HCT116 (cell line): ENCODE results near the gene PHYKPL. TPM values are rescaled to one million over a fixed set of nuclear protein-coding genes. Genes with fewer than 3 reads are reported as not detected.

Experiments
- ATAC-seq: fragments of 200-7000 bp; cut with Tn5 transposase; 2 replicates; pipeline ENCODE4 v1.9.1; 2020; ENCODE audit warnings: mild to moderate bottlenecking, moderate library complexity
- BruUV-seq: library from RNA; stranded (reverse); fragments of 400-500 nt; replicated peaks from 2 replicates; lab custom pipeline; 2021; lab: Mats Ljungman, UMichigan
- CTCF ChIA-PET: fragments of 300-600 bp; sonication (Branson Sonifier 250); formaldehyde crosslinking; loops from one replicate; lab custom pipeline; 2021; ENCODE audit warnings: antibody characterized with exemption; lab: Charles Lee
- POLR2A ChIA-PET: fragments of 300-600, 350-600 bp; sonication (Branson Sonifier 250); formaldehyde crosslinking; loops from one replicate; lab custom pipeline; 2021; ENCODE audit warnings: antibody characterized with exemption; lab: Charles Lee
- RAD21 ChIA-PET, 2 experiments: fragments of 300-600 bp; sonication (Branson Sonifier 250); formaldehyde crosslinking; loops; one replicate each; lab custom pipeline; 2023; ENCODE audit warnings: low total read pairs in 2 of 2; ENCODE audit not compliant: uncharacterized antibody in 2 of 2, unreplicated experiment in 2 of 2, low non-redundant PET in 1 of 2; lab: Charles Lee
- DNase-seq: peaks from one replicate; pipeline ENCODE4 v3.0.0-alpha.2; 2010; ENCODE audit warnings: low read depth, low spot score
- H2AFZ ChIP-seq: fragments of 200-600 bp; shearing (Covaris generic), sonication (generic); 2 replicates; pipeline ENCODE4 v1.6.1; 2017; ENCODE audit warnings: low read depth, mixed run types, mixed read lengths, antibody characterized with exemption, low read length; ENCODE audit not compliant: poor library complexity, severe bottlenecking
- H3K27ac ChIP-seq: 2 replicates; pipeline ENCODE4 v1.5.1; 2012; ENCODE audit warnings: low read depth, low read length
- H3K27me3 ChIP-seq: fragments of 200-600 bp; sonication (generic); 2 replicates; pipeline ENCODE4 v1.6.1; 2016; ENCODE audit warnings: mixed run types, low read length, mixed read lengths; ENCODE audit not compliant: insufficient read depth
- H3K36me3 ChIP-seq, 2 experiments: fragments of 200-500 bp in 1 of 2; fragments of 200-600 bp in 1 of 2; sonication (Bioruptor generic) in 1 of 2; sonication (generic) in 1 of 2; 2 replicates each; pipeline versions ENCODE4 v1.5.1 to v1.6.1; 2014 to 2016; ENCODE audit warnings: low read length in 2 of 2, inconsistent platforms in 1 of 2, mixed read lengths in 1 of 2, mixed run types in 1 of 2; ENCODE audit not compliant: insufficient read depth in 2 of 2, control insufficient read depth in 1 of 2
- H3K4me1 ChIP-seq, 2 experiments: fragments of 200-600 bp in 1 of 2; sonication (generic) in 1 of 2; 2 replicates each; pipeline versions ENCODE4 v1.5.1 to v1.6.1; 2012 to 2017; ENCODE audit warnings: low read length in 2 of 2, inconsistent platforms in 1 of 2, mild to moderate bottlenecking in 1 of 2, mixed read lengths in 1 of 2, mixed run types in 1 of 2, moderate library complexity in 1 of 2; ENCODE audit not compliant: insufficient read depth in 2 of 2, control insufficient read depth in 1 of 2
- H3K4me2 ChIP-seq: fragments of 200-600 bp; sonication (generic); 2 replicates; pipeline ENCODE4 v1.6.1; 2017; ENCODE audit warnings: mixed run types, low read length, mixed read lengths
- H3K4me3 ChIP-seq, 2 experiments: fragments of 200-600 bp in 1 of 2; sonication (generic) in 1 of 2; replicated peaks in 1 of 2; 2 replicates each; pipeline ENCODE4 v1.5.1; 2011 to 2016; ENCODE audit warnings: low read length in 2 of 2, control low read depth in 1 of 2, low read depth in 1 of 2, mild to moderate bottlenecking in 1 of 2, mixed read lengths in 1 of 2, mixed run types in 1 of 2
- H3K79me2 ChIP-seq: fragments of 200-600 bp; sonication (generic); 2 replicates; pipeline ENCODE4 v1.6.1; 2017; ENCODE audit warnings: mild to moderate bottlenecking, mixed run types, low read length, moderate library complexity, mixed read lengths; ENCODE audit not compliant: insufficient read depth
- H3K9ac ChIP-seq: fragments of 200-600 bp; sonication (generic); 2 replicates; pipeline ENCODE4 v1.6.1; 2016; ENCODE audit warnings: low read length, mixed read lengths
- H3K9me2 ChIP-seq: fragments of 200-600 bp; sonication (generic), shearing (Covaris generic); 2 replicates; pipeline ENCODE4 v1.6.1; 2017; ENCODE audit warnings: mixed run types, mild to moderate bottlenecking, moderate library complexity; ENCODE audit not compliant: insufficient read depth
- H3K9me3 ChIP-seq, 2 experiments: fragments of 200-500 bp in 1 of 2; fragments of 200-600 bp in 1 of 2; sonication (Bioruptor generic) in 1 of 2; sonication (generic) in 1 of 2; 2 replicates each; pipeline ENCODE4 v1.6.1; 2014 to 2017; ENCODE audit warnings: low read length in 2 of 2, mixed read lengths in 2 of 2, inconsistent platforms in 1 of 2, low read depth in 1 of 2, mild to moderate bottlenecking in 1 of 2, mixed run types in 1 of 2, moderate library complexity in 1 of 2; ENCODE audit not compliant: control insufficient read depth in 1 of 2, insufficient read depth in 1 of 2
- H4K20me1 ChIP-seq: fragments of 200-600 bp; sonication (generic), shearing (Covaris generic); 2 replicates; pipeline ENCODE4 v1.6.1; 2017; ENCODE audit warnings: mixed run types, mild to moderate bottlenecking, moderate library complexity; ENCODE audit not compliant: insufficient read depth
- POLR2AphosphoS5 ChIP-seq: IDR thresholded peaks from 2 replicates; pipeline ENCODE4 v1.6.1; 2011; ENCODE audit warnings: mild to moderate bottlenecking, low read depth, low read length, moderate library complexity
- TCF7L2 ChIP-seq: IDR thresholded peaks from 2 replicates; pipeline ENCODE4 v1.7.0; 2011; ENCODE audit warnings: borderline replicate concordance, inconsistent platforms; ENCODE audit not compliant: insufficient read depth, insufficient read length; ENCODE audit errors: extremely low read depth
- ZFX ChIP-seq: fragments of 450-650 bp; IDR thresholded peaks from 2 replicates; pipeline ENCODE4 v1.6.1; 2017
- intact Hi-C: fragments of 100-400 bp; cut with micrococcal nuclease; formaldehyde crosslinking; loops from 2 replicates; pipeline ENCODE4 v1.10.0; 2022
- total RNA-seq: library from RNA; stranded (reverse); gene quantifications from one replicate; pipeline ENCODE4 v1.2.1, GENCODE V29; 2021; ENCODE audit not compliant: unreplicated experiment
- TF ChIP-seq, protein P1 (sequence below), 3 experiments: fragments of 200-600 bp in 1 of 3; sonication (generic) in 1 of 3; IDR thresholded peaks in 2 of 3; conservative IDR thresholded peaks in 1 of 3; 2 replicates each; pipeline ENCODE4 v1.5.1; 2012 to 2017; ENCODE audit warnings: low read depth in 2 of 3, low read length in 2 of 3, antibody characterized with exemption in 1 of 3, borderline replicate concordance in 1 of 3, control low read depth in 1 of 3, mild to moderate bottlenecking in 1 of 3, mixed read lengths in 1 of 3, mixed run types in 1 of 3, moderate library complexity in 1 of 3; ENCODE audit not compliant: insufficient read depth in 1 of 3

The PHYKPL gene
- total RNA-seq, 1 experiment from 2014 or later = 57.8 TPM

DNA sequence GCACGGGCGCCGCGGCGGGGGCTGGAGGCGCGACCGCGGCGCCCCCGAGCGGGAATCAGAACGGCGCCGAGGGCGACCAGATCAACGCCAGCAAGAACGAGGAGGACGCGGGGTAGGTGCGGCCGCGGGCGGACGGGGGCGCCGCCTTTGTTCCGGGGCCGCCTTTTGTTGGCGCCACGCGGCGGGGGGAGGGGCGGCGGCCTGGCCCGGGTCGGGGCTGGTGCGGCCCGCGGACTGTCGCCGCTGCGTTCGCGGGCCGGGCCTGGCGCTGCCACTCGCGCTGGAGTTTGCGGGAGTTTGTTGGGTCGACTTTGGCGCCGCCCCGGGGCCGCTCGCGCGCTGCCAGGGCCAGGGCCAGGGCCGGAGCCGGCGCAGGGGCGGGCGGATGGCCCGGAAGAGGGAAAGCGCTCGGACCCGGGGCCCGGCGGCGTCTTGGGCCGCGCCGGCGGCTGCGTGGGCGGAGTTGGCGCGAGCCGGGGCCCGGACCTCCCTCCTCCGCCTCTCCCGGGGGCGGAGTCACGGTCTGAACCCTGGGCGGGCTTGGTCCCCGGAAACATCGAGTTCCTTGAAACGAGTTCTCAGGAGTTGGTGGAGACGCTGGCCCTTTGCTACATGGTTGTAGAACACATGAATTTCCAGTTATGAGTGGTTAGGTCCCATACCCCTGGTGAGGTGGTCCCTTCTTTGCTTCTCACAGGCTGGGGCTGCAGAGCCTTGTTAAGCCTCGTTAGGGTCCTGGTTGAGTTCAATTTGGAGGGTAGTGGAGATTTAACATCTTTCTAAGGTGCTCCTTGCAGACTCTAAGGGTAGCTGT lies 27.5 kb downstream of the PHYKPL start:
- Histone ChIP-seq H3K4me2 (peak overlapping the region; percentile 94), H3K36me3 (peaks cover 34 to 49% of the 10 kb centered on the region in 2 experiments), H3K9ac (peak overlapping the region; percentile 97), H3K79me2 (peaks cover 64% of the 10 kb centered on the region), H3K9me2 (no peaks in the 10 kb centered on the region), H3K4me3 (peak overlapping the region; percentile 82 to 88), H3K27me3 (no peaks in the 10 kb centered on the region), H2AFZ (no peak overlapping the region), H3K4me1 (peaks cover 18 to 51% of the 10 kb centered on the region in 2 experiments), H4K20me1 (peaks cover 48% of the 10 kb centered on the region), H3K9me3 (no peaks in the 10 kb centered on the region), H3K27ac (peak overlapping the region; percentile 97)
- no peak for DNase-seq
- ATAC-seq = peak; percentile 66
- TF ChIP-seq, protein P1, sequence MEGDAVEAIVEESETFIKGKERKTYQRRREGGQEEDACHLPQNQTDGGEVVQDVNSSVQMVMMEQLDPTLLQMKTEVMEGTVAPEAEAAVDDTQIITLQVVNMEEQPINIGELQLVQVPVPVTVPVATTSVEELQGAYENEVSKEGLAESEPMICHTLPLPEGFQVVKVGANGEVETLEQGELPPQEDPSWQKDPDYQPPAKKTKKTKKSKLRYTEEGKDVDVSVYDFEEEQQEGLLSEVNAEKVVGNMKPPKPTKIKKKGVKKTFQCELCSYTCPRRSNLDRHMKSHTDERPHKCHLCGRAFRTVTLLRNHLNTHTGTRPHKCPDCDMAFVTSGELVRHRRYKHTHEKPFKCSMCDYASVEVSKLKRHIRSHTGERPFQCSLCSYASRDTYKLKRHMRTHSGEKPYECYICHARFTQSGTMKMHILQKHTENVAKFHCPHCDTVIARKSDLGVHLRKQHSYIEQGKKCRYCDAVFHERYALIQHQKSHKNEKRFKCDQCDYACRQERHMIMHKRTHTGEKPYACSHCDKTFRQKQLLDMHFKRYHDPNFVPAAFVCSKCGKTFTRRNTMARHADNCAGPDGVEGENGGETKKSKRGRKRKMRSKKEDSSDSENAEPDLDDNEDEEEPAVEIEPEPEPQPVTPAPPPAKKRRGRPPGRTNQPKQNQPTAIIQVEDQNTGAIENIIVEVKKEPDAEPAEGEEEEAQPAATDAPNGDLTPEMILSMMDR (IDR thresholded peaks at IDR 0.05 in 2 of 3, conservative IDR thresholded peaks at IDR 0.05 in 1 of 3; ENCODE audit: borderline replicate concordance in 1 of 3, insufficient read depth in 1 of 3, low read depth in 2 of 3, low read length in 2 of 3) = no peak
- TF ChIP-seq ZFX (peak; percentile 85), POLR2AphosphoS5 (peak; percentile 70), TCF7L2 (peak; percentile 35)
- intact Hi-C loops = no loop called here
- CTCF ChIA-PET = interaction anchor here (1.0 to 2.4 kb wide), 4 partner anchors 8 to 129 kb away, joined by 3 to 6 read pairs (median 6); no protein-coding TSS in a partner anchor
- POLR2A ChIA-PET = interaction anchor here (0.6 to 1.5 kb wide), 10 partner anchors 9 to 1419 kb away, joined by 3 to 6 read pairs (median 4); partner anchors contain the start of genes HNRNPH1, NHP2 and RUFY1
- no TSS peak for BruUV-seq
- RAD21 ChIA-PET = no interaction called here
